ENCODE results near the gene JAK2. TPM values are rescaled to one million over a fixed set of nuclear protein-coding genes. Genes with fewer than 3 reads are reported as not detected.
"Not testable (repeated sequence)": the region's sequence is repeated elsewhere in the genome, so short reads cannot be mapped to it uniquely, and the experiment has no call there.

JAK2 gene
- total RNA-seq, 2 donors from 2014 or later: 8.6 to 13.9 TPM

DNA sequence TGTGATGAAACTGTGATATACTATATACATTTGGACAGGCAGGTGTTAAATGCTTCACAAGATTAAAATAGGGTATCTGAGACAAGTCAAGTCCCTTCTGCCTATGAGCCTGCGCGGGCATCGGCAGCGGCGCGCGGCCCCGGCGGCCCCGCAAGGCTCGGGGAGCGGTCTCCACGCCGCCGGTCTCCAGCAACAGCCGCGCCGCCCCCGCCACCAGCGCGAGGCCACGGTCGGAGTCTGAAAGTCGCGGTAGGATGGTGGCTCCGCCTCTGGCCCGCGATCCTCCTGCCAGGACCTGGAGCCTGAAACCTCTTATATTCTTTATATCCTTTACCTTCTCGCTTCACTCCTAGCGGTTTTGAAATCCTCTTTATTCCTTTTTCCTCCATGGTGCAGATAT is 100.9 kb downstream of the JAK2 start:
- intact Hi-C loops (cut with DNase I): no loop called here
- Histone ChIP-seq H3K27me3 (replicated peaks; ENCODE audit: insufficient read depth) (no peaks in the 10 kb centered on the region), H3K4me3 (no peak overlapping the region), H3K36me3 (no peaks in the 10 kb centered on the region), H3K4me1 (replicated peaks) (no peaks in the 10 kb centered on the region), H3K27ac (no peak overlapping the region), H3K9me3 (no peaks in the 10 kb centered on the region)
- TF ChIP-seq POLR2A (IDR thresholded peaks at IDR 0.05) (no peak), POLR2AphosphoS5 (IDR thresholded peaks at IDR 0.05) (no peak)
- TF ChIP-seq, protein P1, sequence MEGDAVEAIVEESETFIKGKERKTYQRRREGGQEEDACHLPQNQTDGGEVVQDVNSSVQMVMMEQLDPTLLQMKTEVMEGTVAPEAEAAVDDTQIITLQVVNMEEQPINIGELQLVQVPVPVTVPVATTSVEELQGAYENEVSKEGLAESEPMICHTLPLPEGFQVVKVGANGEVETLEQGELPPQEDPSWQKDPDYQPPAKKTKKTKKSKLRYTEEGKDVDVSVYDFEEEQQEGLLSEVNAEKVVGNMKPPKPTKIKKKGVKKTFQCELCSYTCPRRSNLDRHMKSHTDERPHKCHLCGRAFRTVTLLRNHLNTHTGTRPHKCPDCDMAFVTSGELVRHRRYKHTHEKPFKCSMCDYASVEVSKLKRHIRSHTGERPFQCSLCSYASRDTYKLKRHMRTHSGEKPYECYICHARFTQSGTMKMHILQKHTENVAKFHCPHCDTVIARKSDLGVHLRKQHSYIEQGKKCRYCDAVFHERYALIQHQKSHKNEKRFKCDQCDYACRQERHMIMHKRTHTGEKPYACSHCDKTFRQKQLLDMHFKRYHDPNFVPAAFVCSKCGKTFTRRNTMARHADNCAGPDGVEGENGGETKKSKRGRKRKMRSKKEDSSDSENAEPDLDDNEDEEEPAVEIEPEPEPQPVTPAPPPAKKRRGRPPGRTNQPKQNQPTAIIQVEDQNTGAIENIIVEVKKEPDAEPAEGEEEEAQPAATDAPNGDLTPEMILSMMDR (IDR thresholded peaks at IDR 0.05): no peak
- no peak for DNase-seq (ENCODE audit: low spot score)
- WGBS: 81% methylated on average over 30 of the region's 30 CpGs

DNA sequence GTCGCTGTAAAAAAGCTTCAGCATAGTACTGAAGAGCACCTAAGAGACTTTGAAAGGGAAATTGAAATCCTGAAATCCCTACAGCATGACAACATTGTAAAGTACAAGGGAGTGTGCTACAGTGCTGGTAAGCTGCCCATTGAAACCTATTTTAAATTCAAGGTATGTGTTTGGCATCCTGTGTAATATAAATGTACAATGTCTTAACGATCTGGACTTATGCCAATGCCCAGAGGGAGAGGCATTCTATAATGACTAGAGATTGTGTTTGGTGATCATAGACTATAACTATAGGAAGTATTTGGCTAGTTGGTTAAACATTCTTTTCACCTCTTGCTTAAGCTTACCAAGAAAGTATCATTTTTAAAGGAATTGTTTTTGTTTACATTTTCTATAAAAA is 104.7 kb downstream of the JAK2 start:
- WGBS: 52% methylated on average over 2 of the region's 2 CpGs
- Histone ChIP-seq H3K27me3 (replicated peaks; ENCODE audit: insufficient read depth) (no peaks in the 10 kb centered on the region), H3K4me3 (no peak overlapping the region), H3K9me3 (no peaks in the 10 kb centered on the region), H3K4me1 (replicated peaks) (no peaks in the 10 kb centered on the region), H3K27ac (no peak overlapping the region), H3K36me3 (no peaks in the 10 kb centered on the region)
- TF ChIP-seq POLR2AphosphoS5 (IDR thresholded peaks at IDR 0.05): no peak
- TF ChIP-seq, protein P1 (IDR thresholded peaks at IDR 0.05): no peak
- no peak for TF ChIP-seq POLR2A (IDR thresholded peaks at IDR 0.05)
- DNase-seq (ENCODE audit: low spot score): no peak
- intact Hi-C loops (cut with DNase I): no loop called here

DNA sequence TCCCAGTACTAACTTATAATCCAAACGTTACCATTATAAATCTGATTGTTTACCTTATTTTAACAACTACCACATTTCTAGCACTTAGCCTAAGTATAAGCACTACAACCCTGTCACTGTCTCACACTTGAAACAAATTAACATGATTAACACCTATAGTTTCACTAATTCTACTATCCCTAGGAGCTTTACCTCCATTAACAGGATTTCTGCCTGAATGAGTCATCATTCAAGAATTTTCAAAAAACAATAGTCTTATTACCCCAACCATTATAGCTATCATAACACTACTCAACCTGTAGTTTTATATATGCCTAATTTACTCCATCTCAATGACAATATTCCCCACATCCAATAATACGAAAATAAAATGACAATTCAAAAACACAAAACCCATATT is 110.7 kb downstream of the JAK2 start:
- intact Hi-C loops (cut with DNase I): no loop called here
- no peak for TF ChIP-seq POLR2AphosphoS5 (IDR thresholded peaks at IDR 0.05)
- H3K4me3 ChIP-seq: no peak overlapping the region
- WGBS: 90% methylated on average over 2 of the region's 2 CpGs
- no peaks in the 10 kb centered on the region for H3K27me3 ChIP-seq (replicated peaks; ENCODE audit: insufficient read depth)
- no peaks in the 10 kb centered on the region for H3K4me1 ChIP-seq (replicated peaks)
- H3K27ac ChIP-seq: no peak overlapping the region
- DNase-seq (ENCODE audit: low spot score): no peak
- H3K9me3 ChIP-seq: no peaks in the 10 kb centered on the region
- no peaks in the 10 kb centered on the region for H3K36me3 ChIP-seq

DNA sequence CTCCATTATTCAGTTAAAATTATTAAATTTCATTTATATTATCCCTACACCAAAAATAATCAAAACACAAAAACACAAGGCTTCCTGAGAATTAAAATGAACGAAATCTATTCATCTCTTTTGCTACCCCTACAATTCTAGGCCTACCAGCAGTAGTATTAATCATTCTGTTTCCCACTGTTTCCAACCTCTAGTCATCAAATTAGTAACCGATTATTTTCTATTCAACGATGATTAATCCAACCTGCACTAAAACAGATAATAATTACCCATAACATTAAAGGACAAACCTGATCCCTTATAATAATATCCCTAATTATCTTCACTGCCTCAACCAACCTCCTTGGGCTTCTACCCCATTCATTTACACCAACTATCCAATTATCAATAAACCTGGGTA is 114.4 kb downstream of the JAK2 start:
- Histone ChIP-seq H3K27ac (no peak overlapping the region), H3K4me1 (replicated peaks) (no peaks in the 10 kb centered on the region), H3K4me3 (no peak overlapping the region), H3K9me3 (no peaks in the 10 kb centered on the region), H3K27me3 (replicated peaks; ENCODE audit: insufficient read depth) (no peaks in the 10 kb centered on the region), H3K36me3 (peaks cover 0 to 9% of the 10 kb centered on the region in 2 donors)
- intact Hi-C loops (cut with DNase I): no loop called here
- TF ChIP-seq, protein P1 (IDR thresholded peaks at IDR 0.05): no peak
- TF ChIP-seq POLR2A (IDR thresholded peaks at IDR 0.05) (no peak), POLR2AphosphoS5 (IDR thresholded peaks at IDR 0.05) (no peak)
- 80% methylated on average over 3 of the region's 3 CpGs for WGBS
- DNase-seq (ENCODE audit: low spot score): no peak

DNA sequence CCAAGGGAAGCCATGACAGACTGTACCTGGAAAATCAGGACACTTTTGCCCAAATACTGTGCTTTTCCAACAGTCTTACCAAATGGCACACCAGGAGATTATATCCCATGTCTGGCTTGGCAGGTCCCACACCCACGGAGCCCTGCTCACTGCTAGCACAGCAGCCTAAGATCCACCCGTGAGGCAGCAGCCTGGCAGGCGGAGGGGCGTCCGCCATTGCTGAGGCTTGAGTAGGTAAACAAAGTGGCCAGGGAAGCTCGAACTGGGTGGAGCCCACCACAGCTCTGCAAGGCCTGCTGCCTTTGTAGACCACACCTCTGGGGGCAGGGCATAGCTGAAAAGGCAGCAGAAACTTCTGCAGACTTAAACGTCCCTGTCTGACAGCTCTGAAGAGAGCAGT is 116.1 kb downstream of the JAK2 start:
- intact Hi-C loops (cut with DNase I): not testable (repeated sequence)

DNA sequence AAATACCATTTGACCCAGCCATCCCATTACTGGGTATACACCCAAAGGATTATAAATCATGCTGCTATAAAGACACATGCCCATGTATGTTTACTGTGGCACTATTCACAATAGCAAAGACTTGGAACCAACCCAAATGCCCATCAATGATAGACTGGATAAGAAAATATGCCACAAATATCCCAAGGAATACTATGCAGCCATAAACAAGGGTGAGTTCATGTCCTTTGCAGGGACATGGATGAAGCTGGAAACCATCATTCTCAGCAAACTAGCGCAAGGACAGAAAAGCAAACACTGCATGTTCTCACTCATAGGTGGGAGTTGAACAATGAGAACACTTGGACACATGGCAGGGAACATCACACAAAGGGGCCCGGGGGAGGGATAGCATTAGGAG is 121.4 kb downstream of the JAK2 start:
- H3K27me3 ChIP-seq (replicated peaks; ENCODE audit: insufficient read depth); H3K27ac ChIP-seq; H3K4me3 ChIP-seq; DNase-seq (ENCODE audit: low spot score); H3K9me3 ChIP-seq; H3K4me1 ChIP-seq (replicated peaks); intact Hi-C loops (cut with DNase I): not testable (repeated sequence)
- WGBS: 98% methylated on average over 2 of the region's 2 CpGs
- peaks cover 0 to 11% of the 10 kb centered on the region in 2 donors for H3K36me3 ChIP-seq

More for the DNA sequence above, 116.1 kb downstream of the JAK2 start:
- not testable (repeated sequence) for DNase-seq (ENCODE audit: low spot score); H3K4me3 ChIP-seq; H3K36me3 ChIP-seq; H3K27ac ChIP-seq; H3K4me1 ChIP-seq (replicated peaks); H3K27me3 ChIP-seq (replicated peaks; ENCODE audit: insufficient read depth); H3K9me3 ChIP-seq
- WGBS: 88% methylated on average over 7 of the region's 7 CpGs
